T-helper 1 cell treated with Interleukin-12 subunit alpha and Interleukin-12 subunit beta and Interleukin-4 antibody, amounts not matched to agents 30 μg/mL and 1 μg/mL, for 36 hours (primary cell): Measurements from ENCODE around the gene ADI1.

ENCODE experiments used
- H3K27ac Mint-ChIP-seq: one replicate; pipeline ENCODE4 v1.8.0; 2021; ENCODE audit warnings: mild to moderate bottlenecking, mixed read lengths
- H3K27me3 Mint-ChIP-seq: one replicate; pipeline ENCODE4 v1.8.0; 2021; ENCODE audit warnings: low read depth, mixed read lengths
- H3K36me3 Mint-ChIP-seq: one replicate; pipeline ENCODE4 v1.8.0; 2021; ENCODE audit warnings: low read depth, mixed read lengths
- H3K4me1 Mint-ChIP-seq: one replicate; pipeline ENCODE4 v1.8.0; 2021; ENCODE audit warnings: low read depth, mixed read lengths
- H3K4me3 Mint-ChIP-seq: one replicate; pipeline ENCODE4 v1.8.0; 2021; ENCODE audit warnings: mild to moderate bottlenecking, moderate library complexity, mixed read lengths
- H3K9me3 Mint-ChIP-seq: one replicate; pipeline ENCODE4 v1.8.0; 2021; ENCODE audit warnings: mixed read lengths

Gene ADI1

DNA sequence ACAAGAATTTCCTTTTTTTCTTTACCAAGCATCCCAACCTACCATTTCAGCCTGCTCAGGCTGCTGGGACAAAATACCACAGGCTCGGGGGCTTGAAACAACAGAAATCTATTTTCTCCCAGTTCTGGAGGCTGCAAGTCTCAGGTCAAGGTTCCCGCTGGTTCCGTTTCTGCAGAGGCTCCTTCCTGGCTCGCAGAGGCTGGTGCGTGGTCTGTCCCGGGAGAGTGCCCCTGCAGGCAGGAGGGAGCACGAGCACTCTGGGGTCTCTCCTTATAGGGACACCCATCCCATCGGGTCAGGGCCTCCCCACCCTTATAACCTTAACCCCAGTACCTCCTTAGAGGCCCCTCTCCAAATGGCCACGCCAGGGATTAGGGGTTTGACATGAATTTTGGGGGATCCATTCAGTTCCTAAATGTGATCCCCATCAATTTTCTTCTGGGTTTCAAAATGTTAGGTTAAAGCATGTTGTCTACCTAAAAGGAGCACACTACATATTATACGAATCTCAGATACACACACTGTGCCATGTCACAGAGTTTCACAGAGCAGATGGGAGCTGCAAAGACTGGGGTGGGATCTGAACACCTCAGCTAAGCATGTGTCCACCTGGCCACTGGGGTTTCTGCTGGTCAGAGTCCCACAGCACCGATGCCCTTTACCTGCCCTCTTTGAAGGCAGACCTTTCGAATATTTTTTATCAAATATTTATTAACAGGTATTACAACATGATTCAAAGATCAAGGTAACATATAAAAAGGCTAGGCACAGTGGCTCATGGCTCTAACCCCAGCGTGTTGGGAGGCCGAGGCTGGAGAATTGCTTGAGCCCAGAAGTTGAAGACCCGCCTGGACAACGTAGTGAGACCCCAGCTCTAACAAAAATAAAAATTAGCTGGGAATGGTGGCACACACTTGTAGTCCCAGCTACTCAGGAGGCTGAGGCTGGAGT, 17.6 kb upstream of the ADI1 start:
- peak overlapping the region; percentile 45 for H3K27ac Mint-ChIP-seq
- no peaks in the 10 kb centered on the region for H3K27me3 Mint-ChIP-seq
- H3K9me3 Mint-ChIP-seq, result no peaks in the 10 kb centered on the region
- peaks cover 2% of the 10 kb centered on the region for H3K36me3 Mint-ChIP-seq
- peaks cover 5% of the 10 kb centered on the region for H3K4me1 Mint-ChIP-seq
- H3K4me3 Mint-ChIP-seq, result peak overlapping the region; percentile 67

DNA sequence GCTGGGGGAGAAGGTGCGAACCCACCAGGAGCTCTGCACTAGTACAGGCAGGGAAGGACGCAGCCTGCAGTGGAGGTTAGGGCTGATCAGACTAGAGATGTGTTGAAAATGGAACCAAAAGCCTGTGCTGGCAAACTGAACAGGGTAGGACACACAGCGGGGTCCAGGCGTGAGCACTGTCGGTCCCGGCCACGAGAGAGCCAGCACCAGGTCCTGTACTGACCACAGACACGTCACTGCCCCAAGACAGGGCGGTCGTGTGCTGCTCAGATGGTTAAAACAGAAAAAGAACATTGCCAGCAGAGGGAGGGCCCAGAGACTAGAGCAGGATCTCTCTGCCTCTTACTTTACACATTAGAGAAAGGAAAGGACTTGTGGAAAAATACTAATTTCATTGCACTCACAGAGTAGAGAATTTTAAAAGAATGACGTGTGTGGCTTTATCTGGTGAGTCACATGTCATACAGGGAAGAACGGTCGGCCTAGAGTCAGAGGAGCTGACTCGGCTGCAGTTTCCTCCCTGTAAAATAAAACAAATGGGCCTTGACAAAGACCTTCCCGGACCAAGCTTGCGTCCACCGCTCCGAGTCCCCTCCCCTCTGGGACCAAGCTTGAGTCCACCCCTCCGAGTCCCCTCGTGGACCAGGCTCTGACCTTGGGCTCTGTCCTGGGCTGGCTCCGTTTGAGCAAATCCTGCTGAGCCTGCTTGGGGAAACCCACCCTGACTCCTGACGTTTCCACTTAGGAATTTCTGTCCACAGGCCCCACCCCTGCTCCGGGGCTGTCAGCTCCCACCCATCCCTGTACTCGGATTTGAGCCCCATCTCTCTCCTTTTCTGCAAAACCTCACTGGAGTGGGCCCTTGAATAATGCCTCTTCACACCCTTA, 16.7 kb upstream of the ADI1 start:
- Mint-ChIP-seq H3K27me3 (no peaks in the 10 kb centered on the region), H3K9me3 (no peaks in the 10 kb centered on the region), H3K36me3 (no peaks in the 10 kb centered on the region), H3K4me1 (peaks cover 5% of the 10 kb centered on the region), H3K4me3 (peak overlapping the region; percentile 67), H3K27ac (peak overlapping the region; percentile 50)

DNA sequence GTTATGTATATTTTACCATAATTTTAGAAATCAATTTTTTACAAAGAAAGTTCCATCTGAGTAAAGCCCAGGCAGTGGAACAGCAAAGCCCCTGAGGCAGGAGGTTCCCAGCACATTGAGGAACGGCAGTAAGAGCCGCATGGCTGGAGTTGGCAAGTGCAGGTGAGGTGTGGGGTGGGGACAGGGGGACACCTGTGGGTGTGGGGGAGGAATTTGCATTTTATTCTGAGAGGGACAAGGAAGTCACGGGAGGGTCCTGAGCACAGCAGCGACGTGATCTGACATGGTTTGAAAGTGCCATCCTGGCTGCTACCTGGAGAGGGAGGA, 16.1 kb upstream of the ADI1 start:
- H3K4me3 Mint-ChIP-seq, result peak overlapping the region; percentile 67
- peaks cover 5% of the 10 kb centered on the region for H3K4me1 Mint-ChIP-seq
- no peaks in the 10 kb centered on the region for H3K36me3 Mint-ChIP-seq
- no peak overlapping the region for H3K27ac Mint-ChIP-seq
- no peaks in the 10 kb centered on the region for H3K9me3 Mint-ChIP-seq
- no peaks in the 10 kb centered on the region for H3K27me3 Mint-ChIP-seq

DNA sequence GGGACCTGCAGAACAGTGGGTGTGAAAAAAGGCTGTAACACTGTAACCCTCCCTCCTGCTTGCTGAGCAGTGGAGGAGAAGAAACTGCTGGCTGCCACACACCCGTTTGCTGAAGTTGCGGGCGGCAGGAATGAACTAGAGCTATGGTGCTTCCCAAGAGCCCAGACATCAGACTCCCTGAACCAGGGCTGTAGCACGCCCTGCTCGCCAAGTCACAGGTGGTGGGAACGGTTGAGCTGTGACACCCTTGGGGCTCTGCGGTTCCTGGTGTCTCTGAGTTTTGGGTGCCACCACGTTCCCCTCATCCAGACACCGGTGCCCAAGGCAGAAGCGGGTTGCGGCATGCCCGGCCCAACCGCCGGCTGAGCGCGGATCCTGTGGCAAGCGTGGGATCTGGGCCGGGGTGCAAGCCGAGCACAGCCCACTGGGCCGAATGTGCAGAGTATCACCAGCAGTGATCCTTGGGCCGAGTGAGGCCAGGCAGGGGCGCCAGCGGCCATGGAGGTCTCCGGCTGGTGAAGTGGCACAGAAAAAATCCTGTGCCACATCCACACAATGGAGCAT, 15.0 kb upstream of the ADI1 start:
- Mint-ChIP-seq H3K9me3 (no peaks in the 10 kb centered on the region), H3K27me3 (no peaks in the 10 kb centered on the region), H3K36me3 (no peaks in the 10 kb centered on the region), H3K27ac (no peak overlapping the region), H3K4me3 (no peak overlapping the region), H3K4me1 (peaks cover 5% of the 10 kb centered on the region)

DNA sequence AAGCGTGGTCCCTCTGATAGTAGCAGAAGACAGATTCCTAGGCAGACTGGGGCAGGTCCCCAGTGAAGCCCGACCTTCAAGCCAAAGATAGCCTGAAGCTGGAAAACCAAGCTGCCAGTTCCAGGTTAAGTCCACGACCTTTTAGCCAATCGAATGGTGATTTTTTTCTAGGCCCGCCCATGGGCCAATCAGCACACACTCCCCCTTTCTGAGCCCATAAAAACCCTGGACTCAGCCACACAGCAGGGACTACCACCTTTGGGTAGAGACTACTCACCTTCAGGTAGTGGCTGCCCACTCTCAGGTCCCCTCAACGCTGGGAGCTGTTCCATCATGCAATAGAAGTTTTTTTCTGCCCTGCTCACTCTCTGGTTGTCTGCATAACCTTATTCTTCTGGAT, 14.5 kb upstream of the ADI1 start:
- Mint-ChIP-seq H3K4me3 (no peak overlapping the region), H3K9me3 (no peaks in the 10 kb centered on the region), H3K4me1 (peaks cover 5% of the 10 kb centered on the region), H3K27me3 (no peaks in the 10 kb centered on the region), H3K27ac (no peak overlapping the region), H3K36me3 (no peaks in the 10 kb centered on the region)

DNA sequence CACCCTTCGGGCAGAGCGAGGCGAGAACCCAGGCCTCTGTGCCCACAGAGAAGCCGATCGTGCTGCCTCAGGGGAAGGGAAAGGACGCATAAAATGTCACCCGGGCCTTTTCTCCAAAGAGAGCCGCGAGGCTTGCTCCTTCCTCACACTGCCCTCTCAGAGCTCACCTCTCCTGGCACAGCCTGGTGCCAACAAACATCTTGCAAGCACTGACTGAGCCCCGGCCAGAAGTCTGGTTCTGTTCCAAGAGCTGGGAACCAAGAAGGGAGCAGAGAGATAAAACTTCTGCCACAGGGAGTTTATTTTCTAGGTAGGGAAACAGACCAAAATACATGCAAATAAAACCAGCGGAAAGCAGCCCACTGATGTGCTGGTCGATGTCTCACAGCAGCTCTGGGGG, 13.6 kb upstream of the ADI1 start:
- Mint-ChIP-seq H3K9me3 (no peaks in the 10 kb centered on the region), H3K4me3 (no peak overlapping the region), H3K27me3 (no peaks in the 10 kb centered on the region), H3K36me3 (no peaks in the 10 kb centered on the region), H3K4me1 (peaks cover 5% of the 10 kb centered on the region), H3K27ac (no peak overlapping the region)

DNA sequence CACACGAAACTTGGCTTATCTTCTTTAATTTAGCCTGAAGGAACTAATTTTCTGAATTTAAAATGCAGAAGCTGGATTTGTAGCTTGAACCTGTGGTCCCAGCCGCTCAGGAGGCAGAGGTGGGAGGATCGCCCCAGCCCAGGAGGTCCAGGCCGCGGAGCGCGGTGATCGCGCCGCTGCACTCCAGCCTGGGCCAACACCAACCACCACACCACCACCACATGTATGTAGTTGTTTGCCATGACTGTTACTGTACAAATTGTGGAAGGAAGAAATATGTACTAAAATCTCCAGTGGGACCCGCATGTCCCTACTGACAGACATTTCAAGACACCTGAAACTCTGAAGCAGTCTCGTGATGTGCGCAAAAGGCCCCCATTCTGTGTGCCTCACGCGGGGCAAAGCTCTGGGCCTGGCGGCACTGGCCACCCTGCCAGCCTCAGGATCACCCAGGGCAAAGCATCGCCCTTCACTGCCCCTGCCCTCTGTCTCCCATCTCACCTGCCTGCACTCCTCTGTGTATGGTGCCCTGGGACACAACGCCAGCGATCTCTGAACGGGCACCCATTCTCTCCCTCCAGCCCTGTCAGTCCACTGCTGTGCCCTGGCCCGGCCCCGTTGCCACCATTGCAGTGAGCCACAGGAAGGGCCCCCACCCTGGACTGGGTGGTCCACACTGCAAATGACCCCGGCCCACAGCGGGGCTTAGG, 10.1 kb upstream of the ADI1 start:
- Mint-ChIP-seq H3K4me1 (no peaks in the 10 kb centered on the region), H3K27me3 (no peaks in the 10 kb centered on the region), H3K9me3 (no peaks in the 10 kb centered on the region), H3K36me3 (no peaks in the 10 kb centered on the region), H3K4me3 (no peak overlapping the region), H3K27ac (no peak overlapping the region)

DNA sequence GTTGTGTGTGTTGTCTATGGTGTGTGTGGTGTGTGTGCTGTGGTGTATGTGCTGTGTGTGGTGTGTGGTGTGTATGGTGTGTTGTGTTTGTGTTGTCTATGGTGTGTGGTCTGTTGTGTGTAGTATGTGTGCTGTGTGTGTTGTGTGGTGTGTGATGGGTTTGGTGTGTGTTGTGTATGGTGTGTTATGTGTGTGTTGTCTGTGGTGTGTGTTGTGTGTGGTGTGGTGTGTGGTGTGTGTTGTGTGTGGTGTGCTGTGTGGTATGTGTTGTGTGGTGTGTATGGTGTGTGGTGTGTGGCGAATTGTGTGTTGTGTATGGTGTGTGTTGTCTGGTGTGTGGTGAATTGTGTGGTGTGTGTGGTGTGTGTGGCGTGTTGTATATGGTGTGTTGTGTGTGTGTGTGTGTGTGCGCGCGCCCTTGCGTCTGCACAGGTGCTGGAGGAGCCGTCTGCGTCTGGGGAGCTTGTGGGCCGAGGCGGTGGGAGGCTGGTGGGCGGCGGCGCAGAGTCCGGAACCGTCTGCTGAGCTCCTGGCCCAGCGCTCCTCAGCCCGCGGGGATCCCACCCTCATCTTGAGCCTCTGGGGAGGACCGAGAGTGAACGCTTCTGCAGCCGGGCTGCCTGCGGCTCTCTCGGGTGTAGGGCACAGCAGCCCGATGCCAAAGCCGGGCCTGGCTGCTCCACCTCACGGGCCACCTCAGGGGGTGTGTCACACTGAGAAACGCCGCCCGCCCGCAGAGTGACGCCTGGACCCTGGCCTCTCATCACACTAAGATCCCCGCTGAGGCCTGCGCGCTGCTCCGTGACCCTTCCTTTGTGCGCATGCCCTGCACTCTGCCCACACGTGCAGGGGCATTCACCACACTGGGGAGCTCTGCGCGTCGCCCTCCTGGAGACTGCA, 8.8 kb upstream of the ADI1 start:
- H3K27me3 Mint-ChIP-seq, result no peaks in the 10 kb centered on the region
- no peak overlapping the region for H3K27ac Mint-ChIP-seq
- no peak overlapping the region for H3K4me3 Mint-ChIP-seq
- no peaks in the 10 kb centered on the region for H3K9me3 Mint-ChIP-seq
- no peaks in the 10 kb centered on the region for H3K36me3 Mint-ChIP-seq
- no peaks in the 10 kb centered on the region for H3K4me1 Mint-ChIP-seq

DNA sequence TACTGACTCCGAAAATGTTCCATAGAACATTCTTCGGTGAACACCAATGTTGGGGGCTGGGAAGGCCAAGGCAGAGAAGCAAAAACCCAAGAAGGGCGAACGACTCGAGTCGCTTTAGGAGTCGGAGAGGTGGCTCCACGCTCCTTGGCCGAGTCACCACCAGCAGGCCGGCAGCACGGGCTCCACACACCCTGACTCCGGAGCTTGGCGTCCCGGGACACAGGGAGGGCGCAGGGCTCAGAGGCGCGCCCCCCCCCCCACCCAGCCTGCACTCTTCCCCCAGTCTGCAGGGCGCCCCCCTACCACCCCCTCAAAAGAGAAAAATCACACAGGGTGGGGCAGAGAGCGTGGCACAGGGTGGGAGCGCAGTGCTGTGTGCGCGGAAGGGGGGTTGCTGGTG, 7.5 kb upstream of the ADI1 start:
- no peaks in the 10 kb centered on the region for H3K36me3 Mint-ChIP-seq
- no peaks in the 10 kb centered on the region for H3K27me3 Mint-ChIP-seq
- H3K9me3 Mint-ChIP-seq, result no peaks in the 10 kb centered on the region
- H3K27ac Mint-ChIP-seq, result no peak overlapping the region
- peaks cover under 1% of the 10 kb centered on the region for H3K4me1 Mint-ChIP-seq
- H3K4me3 Mint-ChIP-seq, result no peak overlapping the region

DNA sequence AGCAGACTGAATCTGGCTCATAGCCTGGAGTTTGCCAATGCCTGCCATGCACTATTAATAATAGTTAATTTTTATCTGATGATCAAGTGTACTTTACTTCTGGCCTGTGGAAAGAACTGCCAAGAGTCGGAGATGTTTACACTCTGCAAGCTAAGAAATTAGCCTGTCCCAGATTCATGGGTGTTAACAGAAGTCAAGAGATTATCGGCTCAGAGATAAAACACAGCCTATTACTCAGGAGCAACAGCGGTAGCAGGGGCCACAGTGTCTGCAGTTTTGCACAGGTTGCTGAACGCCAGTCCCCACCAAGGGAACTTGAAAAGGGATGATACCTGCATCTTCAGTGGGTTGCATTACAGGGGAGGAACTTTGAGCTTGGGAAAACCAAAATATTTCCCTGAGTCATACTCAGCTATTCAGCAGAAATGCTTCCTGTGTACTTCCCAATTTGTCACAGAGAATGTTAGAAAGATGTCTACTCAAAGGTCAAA, 4.3 kb upstream of the ADI1 start:
- no peaks in the 10 kb centered on the region for H3K27me3 Mint-ChIP-seq
- no peaks in the 10 kb centered on the region for H3K36me3 Mint-ChIP-seq
- H3K4me1 Mint-ChIP-seq, result peaks cover 18% of the 10 kb centered on the region
- H3K27ac Mint-ChIP-seq, result no peak overlapping the region
- no peaks in the 10 kb centered on the region for H3K9me3 Mint-ChIP-seq
- H3K4me3 Mint-ChIP-seq, result no peak overlapping the region

DNA sequence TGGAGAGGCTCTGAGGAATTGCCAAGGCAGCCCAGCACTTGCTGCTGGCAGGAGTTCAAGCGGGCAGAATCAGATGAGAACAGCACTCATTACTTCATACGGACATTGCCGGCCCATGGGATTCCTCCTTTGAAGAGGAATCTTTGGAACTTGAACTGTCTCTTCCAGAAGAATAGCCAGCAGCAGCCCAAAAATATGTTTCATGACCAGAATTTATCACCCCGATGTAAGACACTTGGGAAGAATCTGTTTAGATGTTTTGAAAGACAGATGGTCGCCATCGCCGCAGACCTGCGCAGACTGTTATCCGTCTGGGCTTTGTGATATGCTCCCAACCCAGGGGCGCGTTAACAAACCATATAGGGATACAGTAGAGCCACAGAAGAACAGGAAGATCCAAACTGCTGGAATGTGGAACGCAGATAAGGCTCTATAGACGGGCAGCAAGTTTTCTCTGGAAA, 3.7 kb upstream of the ADI1 start:
- Mint-ChIP-seq H3K4me1 (peaks cover 21% of the 10 kb centered on the region), H3K27me3 (no peaks in the 10 kb centered on the region), H3K36me3 (no peaks in the 10 kb centered on the region), H3K9me3 (no peaks in the 10 kb centered on the region), H3K27ac (no peak overlapping the region), H3K4me3 (no peak overlapping the region)

DNA sequence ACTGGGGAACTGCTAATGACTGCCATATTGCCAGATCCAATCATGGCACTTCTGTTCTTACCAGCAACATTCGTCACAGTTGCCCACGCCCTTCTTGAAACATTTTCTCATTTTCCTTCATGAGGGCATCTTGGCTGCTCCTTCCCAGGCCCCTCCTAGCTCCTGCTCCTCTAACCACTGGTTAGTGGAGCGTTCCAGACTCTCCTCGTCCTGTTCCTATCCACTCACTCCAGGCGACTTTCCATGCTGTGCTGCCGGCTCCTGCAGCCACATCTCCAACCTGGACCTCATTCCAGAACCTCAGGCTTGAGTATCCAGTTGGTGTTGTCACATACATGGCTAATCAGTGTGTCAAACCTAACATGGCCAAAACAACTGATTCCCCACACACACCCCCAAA, 1.3 kb upstream of the ADI1 start:
- Mint-ChIP-seq H3K4me3 (peak overlapping the region; percentile 95), H3K27me3 (no peaks in the 10 kb centered on the region), H3K9me3 (peaks cover 3% of the 10 kb centered on the region), H3K27ac (no peak overlapping the region), H3K4me1 (peaks cover 23% of the 10 kb centered on the region), H3K36me3 (peaks cover 8% of the 10 kb centered on the region)

DNA sequence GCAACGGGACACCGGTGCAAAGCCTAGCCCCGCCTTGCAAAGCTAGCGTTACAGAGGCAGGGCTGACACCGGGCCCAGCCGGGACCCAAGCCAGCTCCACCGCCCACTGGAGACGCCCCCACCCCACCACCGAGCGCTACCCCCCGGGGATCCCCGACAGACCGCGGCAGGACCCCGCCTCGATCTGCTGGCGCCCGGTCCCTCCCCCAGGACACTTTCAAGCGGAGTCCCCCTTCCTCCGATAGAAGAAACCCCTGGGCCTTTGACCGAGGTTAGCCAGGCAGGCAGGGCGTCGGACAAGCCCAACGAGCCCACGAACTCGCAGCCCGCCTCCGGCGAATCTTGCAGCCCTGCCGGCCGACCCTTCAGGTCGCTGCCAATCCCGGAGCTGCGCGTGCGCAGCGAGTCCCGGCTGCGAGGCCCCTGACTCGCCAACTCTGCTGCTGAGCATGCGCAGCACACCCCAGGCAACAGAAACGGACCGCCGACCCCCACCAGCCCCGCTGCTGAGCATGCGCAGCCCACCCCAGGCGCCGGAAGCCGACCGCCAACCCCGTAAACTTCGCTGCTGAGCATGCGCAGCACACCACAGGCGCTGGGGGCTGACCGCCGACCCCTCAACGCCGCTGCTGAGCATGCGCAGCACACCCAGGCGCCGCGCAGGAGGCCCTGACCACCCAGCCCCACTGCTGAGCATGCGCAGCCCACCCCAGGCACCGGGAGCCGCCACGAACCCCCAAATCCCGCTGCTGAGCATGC, 656 bp downstream of the ADI1 start:
- Mint-ChIP-seq H3K9me3 (peaks cover 13% of the 10 kb centered on the region), H3K36me3 (peaks cover 18% of the 10 kb centered on the region), H3K4me3 (peak overlapping the region; percentile 95), H3K27me3 (no peaks in the 10 kb centered on the region), H3K4me1 (peaks cover 30% of the 10 kb centered on the region), H3K27ac (peak overlapping the region; percentile 85)
